LNCAP (cell line): Measurements from ENCODE around the gene MAB21L4.

Experiments used
- CTCF ChIP-seq: fragments of 450-650 bp; IDR thresholded peaks from 2 replicates; pipeline ENCODE4 v1.5.1; 2017; ENCODE audit warnings: mild to moderate bottlenecking

MAB21L4 gene

GRCh38 chr2:240917009-240917683 lies 21.2 kb upstream of the MAB21L4 start:
- no peak for TF ChIP-seq CTCF

- no peak for TF ChIP-seq CTCF
These were observed 20.6 kb upstream of the MAB21L4 start for GRCh38 chr2:240916571-240917008.

- TF ChIP-seq CTCF = no peak
These were observed 19.8 kb upstream of the MAB21L4 start for GRCh38 chr2:240915526-240916341.

GRCh38 chr2:240914645-240915525 lies 18.9 kb upstream of the MAB21L4 start:
- peak; percentile 11; the same call in 1 of the 2 replicates for TF ChIP-seq CTCF

- TF ChIP-seq CTCF = peak; percentile 96
These were observed 18.1 kb upstream of the MAB21L4 start for GRCh38 chr2:240913810-240914644.

GRCh38 chr2:240912878-240913809 lies 17.2 kb upstream of the MAB21L4 start:
- no peak for TF ChIP-seq CTCF
